Activated naive CD4-positive, alpha-beta T cell (primary cell): Measurements from ENCODE around the gene MRPL57.
"Not testable (repeated sequence)": the region's sequence is repeated elsewhere in the genome, so short reads cannot be mapped to it uniquely, and the experiment has no call there.

Experiments
- DNase-seq, 4 experiments: peaks; one replicate each; lab custom pipeline; 2025; lab: John Stamatoyannopoulos, UW

MRPL57 gene

DNA sequence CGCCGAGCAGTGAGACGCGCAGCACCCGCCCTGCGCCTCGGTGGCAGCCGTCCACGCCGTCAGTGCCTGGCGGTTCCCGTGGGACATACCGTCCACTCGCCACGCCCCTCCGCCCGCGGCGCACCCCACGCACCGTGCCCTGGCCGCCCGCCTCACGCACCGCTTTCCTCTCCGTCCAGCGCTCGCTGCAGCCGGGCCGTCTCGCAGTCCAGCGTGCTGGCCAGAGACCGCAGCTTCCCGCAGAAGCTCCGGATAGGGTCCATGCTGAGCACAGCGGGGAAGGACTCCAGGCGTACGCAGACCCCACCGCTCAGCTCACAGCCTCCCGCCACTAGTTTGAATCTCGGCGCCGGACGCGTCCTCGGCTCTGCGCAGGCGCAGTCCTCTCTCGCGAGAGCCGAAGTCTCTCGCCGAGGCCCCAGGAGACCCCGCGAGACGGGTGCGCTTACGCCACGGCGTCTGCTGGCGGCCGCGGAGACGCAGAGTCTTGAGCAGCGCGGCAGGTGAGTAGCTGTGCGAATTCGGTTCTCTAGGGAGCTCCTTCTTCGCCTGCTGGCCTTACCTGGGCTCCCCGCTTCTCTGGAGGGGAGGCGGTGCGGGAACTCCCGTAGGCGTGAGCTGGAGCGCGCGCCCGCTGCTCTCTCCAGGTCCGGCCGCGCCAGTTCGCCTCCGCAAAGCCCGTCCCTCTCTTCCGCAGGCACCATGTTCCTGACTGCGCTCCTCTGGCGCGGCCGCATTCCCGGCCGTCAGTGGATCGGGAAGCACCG is at the start of gene MRPL57, which contains the start of gene SKA3:
Gene MRPL57 (plus strand): TSS at position 444 of the 767 bp plus-strand sequence. CDS start 259 bp downstream, at position 703.
Gene SKA3 (minus strand): TSS at position 338 of the 767 bp plus-strand sequence. CDS start 75 bp downstream, at position 263.
- peak; percentile 82 to 93 (median 92) for DNase-seq

- no peak for DNase-seq
Measured at GRCh38 chr13:21130116-21130515, 46.3 kb upstream of the MRPL57 start.

DNA sequence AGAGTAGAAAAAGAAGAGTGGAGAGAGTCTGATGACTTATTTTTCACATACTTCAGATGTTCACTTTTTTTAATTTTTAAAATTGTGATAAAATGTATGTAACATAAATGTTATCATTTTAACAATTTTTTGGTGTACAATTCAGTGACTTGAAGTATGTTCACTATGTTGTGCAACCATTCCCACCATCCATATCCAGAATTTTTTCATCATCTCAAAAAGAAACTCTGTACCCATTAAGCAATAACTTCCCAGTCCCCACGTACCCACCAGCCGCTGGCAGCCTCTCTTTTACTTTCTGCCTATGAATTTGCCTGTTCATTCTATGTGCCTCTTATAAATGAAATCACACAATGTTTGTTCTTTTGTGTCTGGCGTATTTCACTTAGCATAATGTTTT is 43.4 kb upstream of the MRPL57 start:
- no peak for DNase-seq

GRCh38 chr13:21134475-21134874 is 42.0 kb upstream of the MRPL57 start:
- no peak for DNase-seq

DNA sequence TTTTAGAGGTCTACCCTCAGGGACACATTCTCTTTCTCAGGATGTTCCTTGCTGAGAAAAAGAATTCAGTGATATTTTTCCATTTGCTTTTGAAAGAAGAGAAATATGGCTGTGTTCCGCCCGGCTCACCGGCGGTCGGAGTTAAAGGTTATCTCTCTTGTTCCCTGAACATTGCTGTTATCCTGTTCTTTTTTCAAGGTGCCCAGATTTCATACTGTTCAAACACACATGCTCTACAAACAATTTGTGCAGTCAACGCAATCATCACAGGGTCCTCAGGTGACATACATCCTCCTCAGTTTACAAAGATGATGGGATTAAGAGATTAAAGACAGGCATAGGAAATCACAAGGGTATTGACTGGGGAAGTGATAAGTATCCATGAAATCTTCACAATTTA is 40.6 kb upstream of the MRPL57 start:
- DNase-seq, result not testable (repeated sequence)

DNA sequence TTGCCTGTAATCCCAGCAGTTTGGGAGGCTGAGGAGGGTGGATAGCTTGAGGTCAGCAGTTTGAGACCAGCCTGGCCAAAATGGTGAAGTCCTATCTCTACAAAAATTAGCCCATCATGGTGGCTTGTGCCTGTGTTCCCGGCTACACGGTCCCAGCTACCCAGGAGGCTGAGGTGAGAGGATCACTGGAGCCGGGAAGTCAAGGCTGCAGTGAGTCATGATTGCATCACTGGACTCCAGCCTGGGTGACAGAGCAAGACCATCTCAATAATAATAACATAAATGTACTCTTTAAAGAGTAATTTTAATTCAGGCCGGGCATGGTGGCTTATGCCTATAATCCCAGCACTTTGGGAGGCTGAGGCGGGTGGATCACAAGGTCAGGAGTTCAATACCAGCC is 38.8 kb upstream of the MRPL57 start:
- DNase-seq, result no peak

DNA sequence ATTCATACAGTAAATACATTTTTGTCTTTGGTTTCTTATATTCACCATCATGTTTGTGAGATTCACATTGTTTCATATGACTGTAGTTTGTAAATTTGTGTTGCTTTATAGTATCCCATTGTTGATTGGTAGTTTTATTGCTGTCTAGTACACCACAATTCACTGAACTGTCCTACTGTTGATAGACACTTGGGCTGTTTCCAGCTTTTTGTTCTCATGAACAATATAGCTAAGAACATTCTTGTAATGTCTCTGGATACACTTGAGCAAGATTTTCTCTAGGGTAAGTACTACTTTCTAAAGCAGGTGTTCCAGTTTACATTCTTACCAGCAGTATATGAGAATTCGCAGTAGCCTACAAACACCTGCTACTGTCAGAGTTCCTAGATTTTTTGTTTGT is 37.9 kb upstream of the MRPL57 start:
- DNase-seq, result no peak

DNA sequence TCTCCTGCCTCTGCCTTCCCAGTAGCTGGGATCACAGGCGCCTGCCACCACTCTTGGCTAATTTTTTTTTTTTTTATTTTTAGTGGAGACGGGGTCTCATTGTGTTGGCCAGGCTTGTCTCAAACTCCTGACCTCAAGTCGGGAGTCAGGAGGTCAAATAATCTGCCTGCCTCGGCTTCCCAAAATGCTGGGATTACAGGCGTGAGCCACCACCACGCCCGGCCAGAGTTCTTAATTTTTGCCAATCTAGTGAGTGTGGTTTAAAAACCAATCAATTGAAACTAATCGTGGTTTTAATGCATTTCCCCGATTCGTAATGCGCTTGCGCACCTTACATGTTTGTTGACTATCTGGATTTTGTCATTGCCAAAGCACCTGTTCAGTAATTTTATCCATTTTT is 37.1 kb upstream of the MRPL57 start:
- no peak for DNase-seq

GRCh38 chr13:21142766-21143165 is 33.7 kb upstream of the MRPL57 start:
- no peak for DNase-seq

DNA sequence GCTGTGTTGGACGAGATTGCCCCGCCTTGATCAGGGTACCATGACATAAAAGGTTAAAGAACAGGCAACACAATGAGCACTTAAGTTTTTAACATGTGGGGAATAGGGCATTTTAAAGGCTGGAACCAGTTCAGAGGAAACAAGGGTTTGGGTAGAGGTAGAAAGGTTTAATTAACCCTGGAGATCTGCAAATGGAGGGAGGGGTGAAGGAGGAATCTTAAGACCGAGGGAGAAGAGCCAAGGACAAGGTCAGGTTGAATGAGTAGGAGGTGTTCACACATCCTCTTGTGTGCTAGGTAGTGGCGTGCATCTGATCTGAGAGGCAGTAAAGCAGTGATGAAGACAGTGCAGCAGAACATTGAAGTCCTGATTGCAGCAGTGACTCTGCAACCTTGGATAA is 28.6 kb upstream of the MRPL57 start:
- DNase-seq, result no peak

DNA sequence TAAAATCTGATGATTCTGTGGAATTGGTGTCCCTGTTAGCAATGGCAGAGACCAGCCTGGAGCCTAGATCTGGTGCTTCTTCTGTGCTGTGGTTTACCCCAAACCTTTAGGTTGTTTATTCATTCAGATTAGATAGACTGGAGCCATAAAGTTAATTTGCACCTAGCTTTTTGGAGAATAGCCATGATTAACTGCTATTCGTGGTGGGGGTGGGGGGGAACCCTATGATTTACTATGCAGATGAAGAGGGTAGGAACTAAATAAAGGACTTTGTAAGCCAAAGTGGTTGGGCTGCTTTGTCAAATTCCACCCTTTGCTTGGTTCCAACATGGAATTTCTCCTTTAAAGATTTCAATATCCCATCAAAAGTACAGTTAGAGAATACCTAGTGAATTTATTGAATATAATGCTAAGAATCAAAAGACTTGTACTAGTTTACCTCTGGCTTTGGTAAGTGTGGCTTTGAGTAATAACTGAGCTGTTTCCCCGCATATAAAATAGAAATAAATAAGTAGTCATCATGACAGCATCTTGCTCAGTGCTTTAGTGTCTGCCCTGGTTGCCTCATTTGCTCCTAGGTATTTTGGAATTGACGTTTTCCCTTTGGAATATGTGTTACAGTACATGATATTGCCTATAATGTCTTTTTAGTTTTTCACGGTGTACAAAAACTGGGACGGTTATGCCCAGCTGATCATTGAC is 27.8 kb upstream of the MRPL57 start:
- no peak for DNase-seq

DNA sequence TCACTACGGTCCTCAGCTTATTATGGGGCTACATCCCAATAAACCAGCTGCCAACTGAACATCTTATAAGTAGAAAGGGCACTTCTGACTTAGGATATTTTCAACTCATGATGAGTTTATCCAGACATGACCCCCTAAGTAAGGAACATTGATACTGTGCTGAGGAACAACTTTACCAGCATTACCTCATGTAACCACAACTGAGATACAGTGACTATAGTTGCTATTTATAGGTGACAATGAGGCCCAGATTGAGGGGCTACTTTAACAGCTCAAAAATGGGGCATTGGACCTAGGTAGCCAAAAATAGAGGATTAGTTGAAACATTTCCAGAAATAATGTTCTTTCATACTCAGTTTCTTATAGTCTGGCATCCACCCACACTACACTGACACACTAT is 26.9 kb upstream of the MRPL57 start:
- no peak for DNase-seq

- no peak for DNase-seq
Measured at GRCh38 chr13:21150013-21150412, 26.4 kb upstream of the MRPL57 start.

- DNase-seq, result no peak
Measured at GRCh38 chr13:21152251-21152899, 24.1 kb upstream of the MRPL57 start.

- DNase-seq, result no peak
Measured at GRCh38 chr13:21164631-21165030, 11.8 kb upstream of the MRPL57 start.

DNA sequence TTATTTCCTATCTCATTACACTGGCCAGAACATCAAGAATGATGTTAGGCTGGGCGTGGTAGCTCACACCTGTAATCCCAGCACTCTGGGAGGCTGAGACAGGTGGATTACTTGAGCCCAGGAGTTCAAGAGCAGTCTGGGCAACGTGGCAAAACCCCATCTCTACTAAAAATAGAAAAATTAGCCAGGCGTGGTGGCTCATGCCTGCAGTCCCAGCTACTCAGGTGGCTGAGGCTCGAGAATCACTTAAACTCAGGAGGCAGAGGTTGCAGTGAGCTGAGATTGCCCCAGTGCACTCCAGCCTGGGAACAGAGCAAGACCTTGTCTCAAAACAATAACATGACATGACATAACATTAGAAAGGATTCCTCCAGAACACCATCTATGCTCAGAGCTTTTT is 10.9 kb upstream of the MRPL57 start:
- not testable (repeated sequence) for DNase-seq

DNA sequence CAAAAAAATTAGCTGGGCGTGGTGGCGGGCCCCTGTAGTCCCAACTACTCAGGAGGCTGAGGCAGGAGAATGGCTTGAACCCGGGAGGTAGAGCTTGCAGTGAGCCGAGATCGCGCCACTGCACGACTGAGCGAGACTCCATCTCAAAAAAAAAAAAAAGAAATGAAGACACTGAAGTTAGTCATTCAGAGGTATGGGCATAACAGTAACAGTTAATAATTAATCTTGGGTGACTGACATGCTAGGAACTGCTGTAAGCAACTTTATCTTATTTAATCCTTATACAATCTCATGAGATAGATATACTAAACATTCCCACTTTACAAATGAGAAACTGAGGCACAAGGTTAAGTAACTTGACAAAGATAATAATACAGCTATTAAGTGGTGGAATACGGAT is 5.0 kb upstream of the MRPL57 start:
- no peak for DNase-seq

GRCh38 chr13:21173767-21174166 is 2.7 kb upstream of the MRPL57 start:
- not testable (repeated sequence) for DNase-seq

DNA sequence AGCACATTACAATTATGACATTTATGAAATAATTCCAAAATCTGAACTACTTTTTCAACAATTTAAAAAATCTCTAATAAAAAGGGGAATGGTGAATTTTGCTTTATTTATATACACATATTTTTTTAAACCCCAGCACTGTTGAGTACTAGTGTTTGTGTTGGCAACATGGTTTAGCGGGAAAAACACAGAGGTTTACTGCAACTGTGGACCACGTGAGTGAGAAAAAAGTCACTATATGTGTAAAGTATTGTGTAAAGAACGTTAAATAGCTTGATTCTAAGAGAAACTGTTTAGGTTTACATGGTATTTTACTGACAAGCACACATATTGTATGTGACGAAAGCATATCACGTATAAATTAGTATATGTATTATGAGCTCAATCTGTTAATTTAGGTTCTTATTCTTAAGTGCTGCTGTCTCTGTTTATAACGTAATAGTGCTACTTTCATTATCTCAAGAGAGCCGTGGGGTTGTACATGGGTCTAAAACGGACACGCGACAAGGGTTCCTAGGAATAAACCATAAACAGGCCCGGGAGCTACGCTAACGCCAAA is 723 bp upstream of the MRPL57 start:
- no peak for DNase-seq

- peak in 1 of 4 experiments; percentile 22 for DNase-seq
Measured at GRCh38 chr13:21176982-21177284, 475 bp downstream of the MRPL57 start.

GRCh38 chr13:21181671-21182070 is 5.2 kb downstream of the MRPL57 start:
- DNase-seq, result no peak

GRCh38 chr13:21186410-21186809 is 10.0 kb downstream of the MRPL57 start:
- DNase-seq, result not testable (repeated sequence)

GRCh38 chr13:21194756-21195155 is 18.3 kb downstream of the MRPL57 start:
- DNase-seq, result not testable (repeated sequence)
